IPS-18c (cell line): ENCODE data around the gene PPIE.
"Not testable (repeated sequence)": the region's sequence is repeated elsewhere in the genome, so short reads cannot be mapped to it uniquely, and the experiment has no call there.

Source experiments
- H3K4me3 ChIP-seq: 2 replicates; pipeline ENCODE4 v1.7.0; 2013; ENCODE audit warnings: low read depth, mild to moderate bottlenecking, low read length, moderate library complexity; ENCODE audit not compliant: insufficient read depth
- H3K9me3 ChIP-seq: one replicate; pipeline ENCODE4 v1.6.1; 2013; ENCODE audit warnings: mild to moderate bottlenecking, low read length, moderate library complexity; ENCODE audit not compliant: control insufficient read depth, insufficient read depth

The PPIE gene

DNA sequence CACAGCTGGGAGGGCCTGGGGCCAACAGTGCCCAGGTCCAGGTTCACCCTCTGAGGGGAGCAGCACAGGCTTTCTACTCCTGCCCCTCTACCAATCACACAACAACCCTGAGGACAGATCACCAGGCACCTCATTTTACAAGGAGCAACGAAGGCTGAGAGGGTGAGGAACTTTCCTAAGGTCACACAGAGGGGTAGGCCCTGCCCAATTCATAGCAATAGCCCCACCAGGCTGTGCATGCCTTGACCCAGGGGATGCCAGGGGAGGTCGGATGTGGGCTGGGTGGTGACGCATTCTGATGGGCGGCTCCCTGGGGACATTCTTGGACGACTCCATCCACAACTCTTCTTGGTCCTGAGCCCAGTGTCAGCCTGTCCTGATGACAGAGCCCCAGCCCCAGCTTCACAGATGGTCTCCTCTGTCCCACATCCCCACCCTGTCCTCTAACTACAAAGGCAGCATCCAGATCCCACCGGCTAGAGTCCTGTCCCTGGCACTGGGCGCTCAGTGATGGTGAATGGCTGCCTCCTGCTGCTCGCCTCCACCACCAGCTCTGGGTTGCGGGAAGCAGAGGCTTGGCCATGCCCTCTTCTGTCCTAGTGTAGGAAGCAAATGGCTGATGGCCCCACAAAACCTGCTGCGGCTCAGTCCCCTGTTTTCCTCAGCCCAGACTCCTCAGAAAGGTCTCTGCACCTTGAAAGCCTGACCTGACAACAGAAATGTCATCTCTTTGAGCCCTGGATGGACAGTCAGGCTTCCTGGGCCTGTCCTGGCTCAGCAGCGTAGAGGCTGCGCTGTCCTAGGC lies 47.8 kb downstream of the PPIE start:
- H3K4me3 ChIP-seq, H3K9me3 ChIP-seq: not testable (repeated sequence)

DNA sequence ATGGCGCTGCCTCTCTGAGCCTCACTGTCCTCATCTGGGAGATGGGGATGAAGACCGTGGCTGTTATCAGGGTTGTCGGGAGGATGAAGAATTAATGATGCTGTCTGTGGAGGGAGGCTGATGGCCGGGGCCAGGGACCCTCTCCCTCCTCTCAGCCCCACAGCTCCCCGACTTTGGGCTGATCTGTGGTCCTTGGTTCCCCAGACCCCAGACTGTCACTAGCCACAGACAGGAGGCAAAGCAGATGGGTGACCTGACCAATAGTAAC lies 48.4 kb downstream of the PPIE start:
- not testable (repeated sequence) for H3K9me3 ChIP-seq, H3K4me3 ChIP-seq

DNA sequence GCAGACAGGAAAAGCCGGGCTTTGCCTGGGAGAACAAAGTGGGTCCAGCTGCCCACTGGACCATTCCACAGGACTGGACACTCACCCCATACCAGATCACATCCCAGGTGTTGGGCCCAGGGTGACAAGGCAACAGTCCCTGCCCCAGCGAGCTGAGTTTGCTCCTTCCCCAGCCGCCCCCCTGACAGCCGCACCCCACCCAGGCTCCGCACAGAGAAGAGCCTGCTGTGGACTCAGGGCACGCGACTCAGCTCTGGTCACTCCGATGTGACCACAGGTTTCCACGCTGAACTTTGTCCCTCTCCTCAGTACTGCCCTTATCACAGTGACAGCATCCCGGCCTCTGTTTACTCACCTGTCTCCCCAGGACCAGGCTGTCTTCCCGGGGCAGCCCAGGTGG lies 48.8 kb downstream of the PPIE start:
- no peak overlapping the region for H3K4me3 ChIP-seq
- no peaks in the 10 kb centered on the region for H3K9me3 ChIP-seq

DNA sequence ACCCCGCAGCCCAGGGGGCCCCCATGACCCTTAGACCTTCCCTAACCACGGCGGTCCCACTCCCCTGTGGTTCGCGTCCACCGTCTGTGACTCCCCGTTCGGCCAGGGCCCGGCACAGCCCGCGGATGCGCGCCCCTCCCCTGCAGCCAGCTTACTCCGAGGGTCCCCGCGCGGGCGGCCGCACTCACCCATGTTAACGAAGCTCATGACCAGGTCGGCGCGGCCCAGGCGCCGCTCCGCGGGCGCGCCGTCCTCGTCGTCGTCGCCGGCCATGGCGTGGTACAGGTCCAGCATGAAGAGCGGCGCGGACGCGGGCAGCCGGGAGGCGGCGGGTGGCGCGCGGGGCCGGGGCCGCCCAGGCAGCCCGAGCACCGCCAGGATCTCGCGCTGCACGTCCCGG lies 49.3 kb downstream of the PPIE start:
- not testable (repeated sequence) for H3K9me3 ChIP-seq, H3K4me3 ChIP-seq

DNA sequence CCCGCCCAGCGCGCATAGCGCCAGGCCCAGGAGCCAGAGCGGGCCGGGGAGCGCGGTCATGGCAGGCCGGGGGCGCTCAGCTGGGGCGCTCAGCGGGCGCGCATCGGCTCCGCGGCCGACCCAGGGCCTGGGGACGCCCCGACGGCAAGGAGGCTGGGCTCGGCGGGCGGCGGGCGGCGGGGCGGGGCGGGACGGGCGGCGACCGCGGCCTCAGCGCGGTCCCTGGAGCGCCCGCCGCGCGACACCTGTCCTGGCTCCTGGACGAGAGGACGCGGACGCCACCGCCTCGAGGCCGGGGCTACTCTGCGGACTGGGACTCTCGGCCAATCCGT lies 49.7 kb downstream of the PPIE start:
- Histone ChIP-seq H3K4me3 (no peak overlapping the region; the same call in 1 of the 2 replicates), H3K9me3 (no peaks in the 10 kb centered on the region)

DNA sequence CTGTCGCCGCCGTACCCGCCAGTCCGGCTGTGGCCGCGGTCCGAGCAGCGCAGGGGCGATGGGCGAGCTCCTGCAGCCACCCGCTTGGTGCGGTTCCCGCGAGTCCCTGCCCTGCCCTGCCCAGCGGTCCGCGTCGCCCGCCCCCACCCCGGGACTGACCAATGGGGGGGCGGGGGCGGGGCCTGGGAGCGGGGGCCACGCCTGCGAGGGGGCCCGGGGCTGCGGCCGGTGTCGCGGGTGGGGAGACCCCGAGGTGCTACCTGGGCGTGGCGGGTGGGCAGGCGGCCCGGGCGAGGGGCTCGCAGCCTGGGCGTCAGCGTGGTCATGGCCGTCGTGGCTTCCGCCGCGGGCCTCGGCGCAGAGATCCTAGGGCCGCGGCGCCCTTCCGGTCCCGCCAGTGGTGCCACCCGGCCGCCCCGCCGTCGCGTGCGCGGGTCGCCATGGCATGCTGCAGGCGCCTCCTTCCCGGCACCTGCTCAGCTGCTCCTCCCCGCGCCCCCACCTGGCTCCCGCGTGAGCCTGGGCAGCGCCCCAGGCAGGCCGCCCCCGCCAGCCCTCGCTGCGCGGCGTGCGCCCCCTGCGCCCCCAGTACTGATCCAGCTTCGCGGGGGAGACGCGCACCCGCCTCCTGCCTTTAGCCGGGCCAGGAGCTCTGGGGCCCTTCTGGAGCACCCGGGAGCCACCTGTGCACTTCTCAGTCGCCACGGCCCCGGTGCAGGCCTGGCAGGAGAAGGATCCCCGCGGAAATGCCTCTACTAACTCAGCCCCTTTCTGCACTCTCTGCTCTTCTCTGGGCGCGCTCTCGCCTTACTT lies 50.3 kb downstream of the PPIE start, which contains the start of gene BMP8B:
Gene BMP8B, minus strand, starts transcription at position 108 of the 813 bp plus-strand sequence. CDS start 380 bp downstream, outside the sequence.
- Histone ChIP-seq H3K4me3 (peak within 1 kb of the TSS; percentile 49), H3K9me3 (no peaks in the 10 kb centered on the region)

DNA sequence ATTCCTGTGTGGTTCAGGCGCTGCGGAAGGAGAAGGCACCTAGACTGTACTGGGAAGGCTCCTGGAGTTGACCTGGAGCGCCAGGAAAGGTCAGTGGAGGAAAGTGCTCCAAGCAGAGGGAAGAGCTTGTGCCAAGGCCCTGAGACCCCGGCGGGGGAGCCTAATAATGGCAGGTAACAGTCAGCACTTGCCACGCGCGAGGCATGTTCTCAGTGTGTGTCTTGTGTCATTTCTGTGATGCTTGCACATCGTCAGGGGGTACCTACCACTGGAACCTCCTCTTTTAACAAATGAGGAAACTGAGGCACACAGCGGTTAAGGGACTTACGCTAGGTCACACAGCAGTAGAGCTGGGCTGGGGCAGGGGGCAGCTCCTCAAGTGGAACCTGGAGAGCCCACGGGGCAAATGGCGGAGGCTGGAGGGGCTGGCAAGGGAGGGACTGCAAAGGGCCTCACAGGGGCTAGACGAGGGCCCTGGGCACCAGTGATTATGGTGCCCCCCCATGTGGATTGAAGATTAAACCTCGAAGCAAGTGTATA lies 51.0 kb downstream of the PPIE start:
- H3K9me3 ChIP-seq, result no peaks in the 10 kb centered on the region
- peak overlapping the region; percentile 49; the same call in 1 of the 2 replicates for H3K4me3 ChIP-seq

DNA sequence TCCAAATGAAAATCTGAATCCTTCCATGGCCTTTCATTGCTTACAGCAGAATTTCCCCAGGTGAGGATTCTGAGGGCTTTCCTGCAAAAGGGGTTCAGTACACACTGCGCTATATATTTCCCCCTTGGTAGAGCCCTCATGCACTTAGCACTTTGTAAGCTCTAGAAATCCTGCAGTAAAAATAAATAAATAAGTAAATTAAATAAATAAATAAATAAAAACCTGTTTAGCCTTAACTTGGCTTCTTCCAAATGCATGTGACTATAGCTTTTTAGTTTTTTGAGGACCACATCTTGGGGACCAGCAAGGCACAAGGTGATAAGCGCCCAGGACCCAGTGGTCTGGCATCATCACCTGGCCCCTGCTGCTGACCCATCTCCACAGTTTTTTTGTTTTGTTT lies 53.2 kb downstream of the PPIE start:
- Histone ChIP-seq H3K9me3 (no peaks in the 10 kb centered on the region), H3K4me3 (no peak overlapping the region)

DNA sequence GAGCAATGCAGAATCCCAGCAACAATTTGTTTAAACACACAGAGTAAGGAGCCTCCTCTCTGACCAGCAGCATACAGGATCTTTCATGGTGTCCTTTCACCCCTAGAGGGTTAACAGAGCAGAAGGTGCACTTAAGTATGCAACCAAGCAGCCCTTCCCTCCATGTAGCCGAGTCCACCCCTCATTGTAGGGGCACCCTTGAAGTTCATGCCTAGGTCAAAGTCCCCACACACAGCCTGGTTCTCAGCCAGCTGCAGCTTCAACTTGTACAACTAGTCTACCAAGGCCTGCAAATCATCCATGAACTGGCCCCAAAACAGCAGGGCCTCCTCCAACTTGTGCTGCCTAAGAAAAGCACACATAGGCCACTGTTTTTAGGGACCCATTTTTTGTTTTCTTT lies 57.0 kb downstream of the PPIE start:
- Histone ChIP-seq H3K9me3 (no peaks in the 10 kb centered on the region), H3K4me3 (no peak overlapping the region)

DNA sequence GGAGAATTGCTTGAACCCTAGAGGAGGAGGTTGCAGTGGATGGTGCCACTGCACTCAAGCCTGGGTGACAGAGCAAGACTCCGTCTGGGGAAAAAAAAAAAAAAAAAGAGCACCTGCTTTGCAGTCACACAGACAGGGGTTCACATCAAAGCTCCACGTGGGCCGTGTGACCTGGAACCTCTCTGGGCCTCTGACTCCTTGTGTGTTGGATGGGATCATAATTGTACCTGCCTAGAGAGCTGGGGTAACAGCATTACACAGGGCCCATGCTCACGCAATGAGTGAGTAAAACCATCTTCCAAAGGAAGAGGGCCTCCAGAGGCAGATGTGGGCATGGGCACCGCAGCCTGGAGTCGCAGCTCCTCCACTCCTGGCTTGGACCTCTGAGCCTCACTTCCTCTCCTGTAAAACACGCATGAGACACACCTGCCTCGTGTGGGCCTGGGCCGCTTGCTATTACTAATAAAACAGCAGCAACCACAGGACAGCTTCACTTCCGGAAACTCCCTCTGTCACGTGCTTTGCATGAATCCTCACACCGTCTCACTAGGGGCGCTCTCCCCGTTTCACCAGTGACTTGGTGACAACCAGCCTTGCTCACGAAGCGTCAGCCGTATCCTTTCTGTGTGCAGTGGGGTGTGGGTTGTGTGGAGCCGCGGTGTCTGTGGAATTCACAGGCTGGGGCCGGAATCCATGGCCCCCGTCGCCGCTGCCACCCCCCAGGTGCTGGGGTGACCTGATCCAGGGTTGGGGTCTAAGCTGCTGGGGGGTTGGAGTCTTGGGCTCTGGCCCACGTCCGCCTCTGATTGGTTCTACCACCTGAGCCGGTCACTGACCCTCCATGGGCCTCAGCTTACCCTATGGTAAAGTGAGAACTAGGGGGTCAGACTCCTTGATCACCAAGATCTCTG lies 60.4 kb downstream of the PPIE start:
- not testable (repeated sequence) for H3K9me3 ChIP-seq, H3K4me3 ChIP-seq

DNA sequence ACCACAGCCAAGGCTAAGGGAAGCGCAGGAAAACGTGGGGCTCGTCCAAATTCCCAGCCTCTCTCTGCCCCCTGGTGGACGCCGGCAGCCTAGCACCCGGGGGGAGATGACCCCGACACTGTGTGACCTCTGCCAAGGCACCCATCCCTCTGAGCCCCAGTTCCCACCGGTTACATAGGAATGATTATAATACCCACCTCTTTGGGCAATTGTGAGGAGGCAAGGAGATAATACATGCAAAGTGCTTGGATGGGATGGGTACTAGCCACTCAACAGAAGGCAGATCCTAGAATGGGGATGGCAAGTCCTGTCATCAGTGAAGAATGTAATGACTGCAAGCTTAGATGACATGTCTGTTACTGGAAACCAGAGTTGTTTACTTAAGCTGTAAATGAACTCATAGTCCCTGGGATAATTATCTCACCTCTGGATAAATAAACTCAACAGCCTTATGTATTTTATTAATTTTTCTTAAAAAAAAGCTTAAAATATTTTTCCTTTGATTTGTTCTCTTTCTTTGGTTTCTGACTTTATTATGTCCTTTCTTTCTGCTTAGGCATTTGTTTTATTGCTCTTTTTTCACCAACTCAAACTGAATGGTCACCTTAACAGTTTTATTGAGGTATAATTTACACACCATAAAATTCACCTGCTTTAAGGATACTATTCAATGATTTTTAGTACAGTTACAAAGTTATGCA lies 61.2 kb downstream of the PPIE start:
- no peak overlapping the region for H3K4me3 ChIP-seq

DNA sequence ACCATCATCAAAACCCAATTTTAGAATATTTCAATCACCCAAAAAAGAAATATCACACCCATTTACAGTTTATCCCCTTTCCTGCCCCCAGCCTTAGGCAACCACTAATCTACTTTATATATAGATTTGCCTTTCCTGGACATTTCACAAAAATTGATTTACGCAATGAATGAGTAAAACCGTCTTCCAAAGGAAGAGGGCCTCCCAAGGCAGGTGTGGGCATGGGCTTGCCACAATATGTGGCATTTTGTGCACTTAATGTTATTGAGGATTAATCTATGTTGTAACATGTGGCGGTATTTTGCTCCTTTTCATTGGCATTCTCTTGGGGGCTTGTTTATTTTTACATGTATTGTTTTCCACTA lies 61.8 kb downstream of the PPIE start:
- no peaks in the 10 kb centered on the region for H3K9me3 ChIP-seq
- no peak overlapping the region for H3K4me3 ChIP-seq

More for the DNA sequence above, 61.2 kb downstream of the PPIE start:
- no peaks in the 10 kb centered on the region for H3K9me3 ChIP-seq

DNA sequence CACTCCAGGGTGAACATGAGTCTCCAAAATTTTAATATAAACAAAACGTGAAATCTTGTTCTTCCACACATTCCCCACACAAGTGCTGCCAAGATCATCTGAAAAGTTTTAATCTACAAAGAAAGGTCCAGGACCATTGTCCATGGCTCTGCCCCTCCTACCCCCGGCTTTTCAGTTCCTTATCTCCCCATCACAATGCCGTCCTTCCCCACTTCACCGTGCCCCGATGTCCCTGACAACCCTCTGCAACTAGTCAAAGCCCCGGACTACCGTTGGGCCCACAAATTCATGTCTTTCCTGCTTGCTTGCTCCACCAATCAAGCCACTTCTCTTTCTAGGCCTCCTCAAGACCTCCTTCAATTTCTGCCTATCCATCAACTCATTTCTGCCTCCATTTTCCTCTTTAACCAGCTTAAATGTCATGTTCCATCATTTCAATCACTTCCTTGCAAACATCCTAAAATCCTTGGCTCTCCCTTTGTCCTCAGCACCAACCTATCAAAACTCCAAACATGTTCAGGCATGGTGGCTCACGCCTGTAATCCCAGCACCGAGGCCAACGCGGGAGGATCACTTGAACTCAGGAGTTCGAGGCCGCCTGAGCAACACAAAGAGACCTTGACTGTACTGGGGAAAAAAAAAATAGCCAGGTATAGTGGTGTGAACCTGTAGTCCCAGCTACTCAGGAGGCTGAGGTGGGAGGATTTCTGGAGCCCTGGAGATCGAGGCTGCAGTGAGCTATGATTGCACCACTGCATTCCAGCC lies 64.0 kb downstream of the PPIE start:
- Histone ChIP-seq H3K4me3 (no peak overlapping the region), H3K9me3 (no peaks in the 10 kb centered on the region)

DNA sequence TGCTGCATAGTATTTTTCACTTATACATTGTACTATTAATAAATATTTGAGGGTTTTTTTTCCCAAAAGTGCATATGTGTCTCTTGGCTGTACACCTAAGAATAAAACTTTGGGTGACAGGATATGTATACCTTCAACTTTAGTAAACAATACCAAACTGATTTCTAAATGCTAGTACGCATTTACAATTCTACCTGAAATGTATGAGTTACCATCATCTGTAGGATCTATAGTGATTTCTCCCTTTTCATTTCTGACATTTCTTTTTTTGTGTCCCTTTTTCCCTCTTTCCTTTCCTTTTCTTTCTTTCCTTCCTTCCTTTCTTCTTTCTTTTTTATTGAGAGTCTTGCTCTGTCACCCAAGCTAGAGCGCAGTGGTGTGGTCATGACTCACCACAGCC lies 66.7 kb downstream of the PPIE start:
- no peaks in the 10 kb centered on the region for H3K9me3 ChIP-seq
- H3K4me3 ChIP-seq, result no peak overlapping the region

DNA sequence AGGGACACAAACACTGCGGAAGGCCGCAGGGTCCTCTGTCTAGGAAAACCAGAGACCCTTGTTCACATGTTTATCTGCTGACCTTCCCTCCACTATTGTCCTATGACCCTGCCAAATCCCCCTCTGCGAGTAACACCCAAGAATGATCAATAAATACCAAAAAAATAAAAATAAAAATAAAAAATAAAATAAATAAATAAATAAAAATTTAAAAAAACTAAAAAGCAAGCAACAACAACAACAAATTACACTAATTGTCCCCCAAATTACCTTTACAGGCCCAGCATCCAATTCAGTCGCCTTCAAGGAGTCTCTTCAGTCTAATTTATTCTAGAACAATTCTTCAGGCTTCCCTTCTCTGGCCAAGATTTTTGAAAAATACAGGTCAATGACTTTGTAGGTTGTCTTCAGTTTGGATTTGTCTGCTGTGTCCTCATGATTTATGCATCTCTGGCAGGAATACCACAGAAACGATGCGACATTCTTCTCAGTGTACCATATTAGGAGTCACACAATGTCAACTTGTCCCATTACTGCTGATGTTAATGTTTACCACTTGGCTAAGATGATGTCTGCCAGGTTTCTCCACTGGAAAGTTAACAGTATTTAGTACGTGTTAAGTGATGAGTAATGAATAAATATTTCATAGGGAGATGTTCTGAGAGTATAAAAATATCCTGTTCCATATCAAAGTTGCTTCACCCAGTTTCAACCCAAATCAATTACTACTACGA lies 70.3 kb downstream of the PPIE start:
- peaks cover 3% of the 10 kb centered on the region for H3K9me3 ChIP-seq

DNA sequence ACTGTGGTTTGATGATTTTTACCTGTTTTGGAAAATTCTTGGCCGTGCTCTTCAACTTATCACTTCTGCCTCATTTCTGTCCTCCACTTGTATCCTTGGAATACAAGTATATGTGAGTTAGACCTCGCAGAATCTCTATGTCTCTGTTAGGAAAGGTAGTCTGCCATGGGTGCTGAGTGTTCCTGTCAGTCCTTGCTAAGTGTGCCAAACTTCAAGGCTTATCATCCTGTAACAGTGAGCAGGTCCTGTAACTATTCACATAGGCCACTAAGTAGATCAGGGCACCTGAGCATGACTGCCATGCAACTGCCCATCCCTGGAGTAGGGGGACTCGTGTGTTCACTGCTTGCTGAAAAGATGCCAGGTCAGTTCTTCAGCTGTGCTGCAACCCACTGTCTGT lies 74.2 kb downstream of the PPIE start:
- Histone ChIP-seq H3K4me3 (no peak overlapping the region), H3K9me3 (peaks cover 3% of the 10 kb centered on the region)

More for the DNA sequence above, 70.3 kb downstream of the PPIE start:
- H3K4me3 ChIP-seq, result no peak overlapping the region
